Stimulated activated CD4-positive, alpha-beta T cell treated with anti-CD3 and anti-CD28 coated beads, Interleukin-12 subunit alpha, Interleukin-12 subunit beta, amount 100 ng/mL, for 24 hours (primary cell): ENCODE data around the gene MINK1.

Experiments
- DNase-seq, 2 experiments: peaks; one replicate each; pipeline ENCODE4 v3.0.0-alpha.2; 2020; ENCODE audit warnings: low read depth in 2 of 2

The MINK1 gene

GRCh38 chr17:4870855-4871254 is 37.7 kb downstream of the MINK1 start:
- DNase-seq, result no peak

GRCh38 chr17:4872786-4873185 is 39.6 kb downstream of the MINK1 start:
- no peak for DNase-seq

GRCh38 chr17:4877089-4877488 is 43.9 kb downstream of the MINK1 start:
- no peak for DNase-seq

GRCh38 chr17:4879601-4880000 is 46.5 kb downstream of the MINK1 start:
- DNase-seq, result no peak

GRCh38 chr17:4880857-4881256 is 47.7 kb downstream of the MINK1 start:
- no peak for DNase-seq

GRCh38 chr17:4881761-4882555 is 48.8 kb downstream of the MINK1 start:
- DNase-seq, result peak in 1 of 2 experiments; percentile 55

GRCh38 chr17:4884489-4884888 is 51.3 kb downstream of the MINK1 start:
- DNase-seq, result no peak

- DNase-seq, result no peak
Observed at GRCh38 chr17:4886830-4887229, 53.7 kb downstream of the MINK1 start.

- DNase-seq, result no peak
Observed at GRCh38 chr17:4887581-4887980, 54.4 kb downstream of the MINK1 start.

GRCh38 chr17:4891411-4892410 is 58.6 kb downstream of the MINK1 start:
- DNase-seq, result no peak

- DNase-seq, result no peak
Observed at GRCh38 chr17:4892499-4893221, 59.5 kb downstream of the MINK1 start.

GRCh38 chr17:4893272-4893671 is 60.1 kb downstream of the MINK1 start:
- DNase-seq, result no peak

GRCh38 chr17:4893721-4894560 is 60.8 kb downstream of the MINK1 start:
- DNase-seq, result no peak

- DNase-seq, result no peak
Observed at GRCh38 chr17:4895121-4895520, 62.0 kb downstream of the MINK1 start.

GRCh38 chr17:4895657-4896331 is 62.7 kb downstream of the MINK1 start:
- no peak for DNase-seq

- DNase-seq, result no peak
Observed at GRCh38 chr17:4896332-4897197, 63.4 kb downstream of the MINK1 start.

- no peak for DNase-seq
Observed at GRCh38 chr17:4897198-4897687, 64.1 kb downstream of the MINK1 start.

- no peak for DNase-seq
Observed at GRCh38 chr17:4897785-4898184, 64.6 kb downstream of the MINK1 start.

GRCh38 chr17:4898351-4898750 is 65.2 kb downstream of the MINK1 start:
- no peak for DNase-seq
